ENCODE measurements around the gene TRIM40. TPM values are rescaled to one million over a fixed set of nuclear protein-coding genes. Genes with fewer than 3 reads are reported as not detected.

The TRIM40 gene
- total and polyA plus RNA-seq, 2 experiments from 2014 or later: not detected

GRCh38 chr6:30160785-30161531 lies 25.0 kb downstream of the TRIM40 start, which contains the start of gene TRIM10 (continued):
- TF ChIP-seq EZH2phosphoT487 (IDR thresholded peaks at IDR 0.05; ENCODE audit: unreplicated experiment) (no peak), CTCF (conservative IDR thresholded peaks at IDR 0.05; ENCODE audit: low read depth in 2 of 2) (no peak), STAT1 (IDR thresholded peaks at IDR 0.05; ENCODE audit: unreplicated experiment) (no peak)

GRCh38 chr6:30162265-30163089 lies 26.5 kb downstream of the TRIM40 start:
- Histone ChIP-seq H3K79me2 (replicated peaks; ENCODE audit: insufficient read depth) (no peaks in the 10 kb centered on the region), H4K20me1 (replicated peaks; ENCODE audit: insufficient read depth) (no peaks in the 10 kb centered on the region), H3K27ac (ENCODE audit: low read depth) (no peak overlapping the region), H3K4me1 (ENCODE audit: insufficient read depth) (no peaks in the 10 kb centered on the region), H3K4me3 (no peak overlapping the region), H2AFZ (no peak overlapping the region; the same call in 1 of the 2 replicates), H3K4me2 (no peak overlapping the region), H3K27me3 (ENCODE audit: insufficient read depth) (peaks cover 4% of the 10 kb centered on the region; the same call in 1 of the 2 replicates), H3K36me3 (ENCODE audit: insufficient read depth) (no peaks in the 10 kb centered on the region), H3K9me2 (ENCODE audit: insufficient read depth) (no peaks in the 10 kb centered on the region), H3F3A (replicated peaks; ENCODE audit: low read depth) (no peaks in the 10 kb centered on the region)
- no peak for TF ChIP-seq CREB1 (CRISPR knock-in tag; IDR thresholded peaks at IDR 0.05; ENCODE audit: low read depth)
- no peak for TF ChIP-seq EZH2 (IDR thresholded peaks at IDR 0.05; ENCODE audit: low read depth, unreplicated experiment)
- DNase-seq (ENCODE audit: low spot score): no peak
- Mint-ChIP-seq H3K27me3 (ENCODE audit: insufficient read depth, low read depth, poor library complexity) (peaks cover 4% of the 10 kb centered on the region), H3K36me3 (ENCODE audit: low read depth) (no peaks in the 10 kb centered on the region), H3K27ac (no peak overlapping the region), H3K4me3 (no peak overlapping the region), H3K9me3 (no peaks in the 10 kb centered on the region), H3K4me1 (peaks cover 3% of the 10 kb centered on the region; the same call in 2 of the 3 replicates)
- no peak for ATAC-seq

- ATAC-seq: peak; percentile 92
- no peak within 1 kb of the TSS for H3K4me3 ChIP-seq
- peaks cover 3% of the 10 kb centered on the region; the same call in 2 of the 3 replicates for H3K4me1 Mint-ChIP-seq
These were observed 27.4 kb downstream of the TRIM40 start, which contains the start of gene TRIM15 for GRCh38 chr6:30163090-30163917. Gene TRIM15 (plus strand): TSS chr6:30163546. CDS start chr6:30163685, 139 bp downstream.

More at GRCh38 chr6:30163090-30163917, 27.4 kb downstream of the TRIM40 start, which contains the start of gene TRIM15:
- peak; percentile 66 for DNase-seq (ENCODE audit: low spot score)
- H3K27ac Mint-ChIP-seq: no peak within 1 kb of the TSS
- no peaks in the 10 kb centered on the region for H3K9me2 ChIP-seq (ENCODE audit: insufficient read depth)
- H3K27me3 Mint-ChIP-seq (ENCODE audit: insufficient read depth, low read depth, poor library complexity): peaks cover 4% of the 10 kb centered on the region
- H3K4me1 ChIP-seq (ENCODE audit: insufficient read depth): no peaks in the 10 kb centered on the region
- no peaks in the 10 kb centered on the region for H3K79me2 ChIP-seq (replicated peaks; ENCODE audit: insufficient read depth)
- H3K4me2 ChIP-seq: no peak within 1 kb of the TSS
- H3K36me3 ChIP-seq (ENCODE audit: insufficient read depth): no peaks in the 10 kb centered on the region
- H3K36me3 Mint-ChIP-seq (ENCODE audit: low read depth): no peaks in the 10 kb centered on the region
- H3K27ac ChIP-seq (ENCODE audit: low read depth): no peak within 1 kb of the TSS
- no peaks in the 10 kb centered on the region for H3K9me3 Mint-ChIP-seq
- H3K27me3 ChIP-seq (ENCODE audit: insufficient read depth): peaks cover 5% of the 10 kb centered on the region; the same call in 1 of the 2 replicates
- H2AFZ ChIP-seq: peak within 1 kb of the TSS; percentile 33
- no peaks in the 10 kb centered on the region for H3F3A ChIP-seq (replicated peaks; ENCODE audit: low read depth)
- H3K4me3 Mint-ChIP-seq: no peak within 1 kb of the TSS
- H4K20me1 ChIP-seq (replicated peaks; ENCODE audit: insufficient read depth): no peaks in the 10 kb centered on the region
- TF ChIP-seq ZNF114 (CRISPR knock-in tag; IDR thresholded peaks at IDR 0.05) (no peak), NANOG (IDR thresholded peaks at IDR 0.05; ENCODE audit: borderline replicate concordance) (no peak), ZNF462 (CRISPR knock-in tag; IDR thresholded peaks at IDR 0.05) (no peak)
